ENCODE data around the gene PDCD1LG2.

DNA sequence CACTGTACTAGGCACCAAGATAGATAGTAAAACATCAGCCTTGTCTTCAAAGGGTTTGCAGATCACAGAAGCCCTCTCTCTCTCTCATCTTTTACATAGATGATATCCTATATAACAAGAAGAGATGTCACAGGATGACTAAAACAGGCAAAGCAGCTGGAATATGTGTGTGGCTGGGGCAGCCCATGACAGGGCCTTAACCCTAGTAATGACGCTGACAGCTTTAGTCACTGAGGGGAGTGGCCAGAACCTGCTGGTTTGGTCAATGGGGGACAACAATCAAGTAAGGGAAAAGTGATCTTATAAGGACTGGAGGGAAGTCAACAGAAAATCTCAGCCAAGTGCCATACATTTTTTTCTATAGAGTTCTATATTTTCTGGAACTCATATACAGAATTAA, 76.7 kb downstream of the PDCD1LG2 start:
- TF ChIP-seq, protein P1, sequence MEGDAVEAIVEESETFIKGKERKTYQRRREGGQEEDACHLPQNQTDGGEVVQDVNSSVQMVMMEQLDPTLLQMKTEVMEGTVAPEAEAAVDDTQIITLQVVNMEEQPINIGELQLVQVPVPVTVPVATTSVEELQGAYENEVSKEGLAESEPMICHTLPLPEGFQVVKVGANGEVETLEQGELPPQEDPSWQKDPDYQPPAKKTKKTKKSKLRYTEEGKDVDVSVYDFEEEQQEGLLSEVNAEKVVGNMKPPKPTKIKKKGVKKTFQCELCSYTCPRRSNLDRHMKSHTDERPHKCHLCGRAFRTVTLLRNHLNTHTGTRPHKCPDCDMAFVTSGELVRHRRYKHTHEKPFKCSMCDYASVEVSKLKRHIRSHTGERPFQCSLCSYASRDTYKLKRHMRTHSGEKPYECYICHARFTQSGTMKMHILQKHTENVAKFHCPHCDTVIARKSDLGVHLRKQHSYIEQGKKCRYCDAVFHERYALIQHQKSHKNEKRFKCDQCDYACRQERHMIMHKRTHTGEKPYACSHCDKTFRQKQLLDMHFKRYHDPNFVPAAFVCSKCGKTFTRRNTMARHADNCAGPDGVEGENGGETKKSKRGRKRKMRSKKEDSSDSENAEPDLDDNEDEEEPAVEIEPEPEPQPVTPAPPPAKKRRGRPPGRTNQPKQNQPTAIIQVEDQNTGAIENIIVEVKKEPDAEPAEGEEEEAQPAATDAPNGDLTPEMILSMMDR (IDR thresholded peaks at IDR 0.05), result no peak
- no peak for TF ChIP-seq POLR2A (IDR thresholded peaks at IDR 0.05; ENCODE audit: low read depth)
- no peak for TF ChIP-seq POLR2AphosphoS5 (IDR thresholded peaks at IDR 0.05)
- no peak for TF ChIP-seq EP300 (IDR thresholded peaks at IDR 0.05)

Data from esophagus muscularis mucosa (tissue), 4 donors.